SU-DHL-6 (cell line): ENCODE results near the gene DIP2C.

Source experiments
- H2AFZ ChIP-seq: fragments of 200-600 bp; sonication (generic); 2 replicates; pipeline ENCODE4 v1.6.1; 2014; ENCODE audit warnings: low read depth, mild to moderate bottlenecking, moderate library complexity, mixed read lengths, antibody characterized with exemption, low read length; ENCODE audit not compliant: severe bottlenecking
- H3F3A ChIP-seq: fragments of 200-600 bp; shearing (Covaris generic); 2 replicates; pipeline ENCODE4 v1.6.0; 2016; ENCODE audit warnings: antibody characterized with exemption, mild to moderate bottlenecking; ENCODE audit not compliant: insufficient read depth
- H3K27ac ChIP-seq: fragments of 200-600 bp; sonication (generic); 2 replicates; pipeline ENCODE4 v1.5.1; 2016; ENCODE audit warnings: low read depth, mild to moderate bottlenecking, low read length, moderate library complexity, mixed read lengths
- H3K27me3 ChIP-seq: fragments of 200-600 bp; sonication (generic), shearing (Covaris generic); 2 replicates; pipeline ENCODE4 v1.6.0; 2014; ENCODE audit warnings: mild to moderate bottlenecking, low read length
- H3K36me3 ChIP-seq: fragments of 200-600 bp; sonication (generic); 2 replicates; pipeline ENCODE4 v1.6.1; 2014; ENCODE audit warnings: mild to moderate bottlenecking, low read length, mixed read lengths
- H3K4me2 ChIP-seq: fragments of 300-600, 200-600 bp; shearing (Covaris generic), sonication (generic); 2 replicates; pipeline ENCODE4 v1.6.0; 2014; ENCODE audit warnings: low read length, low read depth, mild to moderate bottlenecking; ENCODE audit not compliant: poor library complexity, severe bottlenecking
- H3K4me3 ChIP-seq: fragments of 200-600 bp; sonication (generic); 2 replicates; pipeline ENCODE4 v1.5.1; 2014; ENCODE audit warnings: antibody characterized with exemption, low read length, mild to moderate bottlenecking, mixed read lengths; ENCODE audit not compliant: insufficient read depth, poor library complexity, severe bottlenecking
- H3K79me2 ChIP-seq: fragments of 200-600 bp; sonication (generic); 2 replicates; pipeline ENCODE4 v1.6.1; 2014; ENCODE audit warnings: mild to moderate bottlenecking, low read length, moderate library complexity; ENCODE audit not compliant: insufficient read depth
- H3K9ac ChIP-seq: fragments of 200-600 bp; sonication (generic); 2 replicates; pipeline ENCODE4 v1.7.0; 2014; ENCODE audit warnings: mild to moderate bottlenecking, low read length
- H3K9me2 ChIP-seq: fragments of 200-600 bp; sonication (generic); replicated peaks from 2 replicates; pipeline ENCODE4 v1.6.1; 2014; ENCODE audit warnings: low read length; ENCODE audit not compliant: insufficient read depth
- H3K9me3 ChIP-seq: fragments of 200-600 bp; sonication (generic); 2 replicates; pipeline ENCODE4 v1.6.1; 2014; ENCODE audit warnings: low read length, mixed read lengths; ENCODE audit not compliant: insufficient read depth
- H4K20me1 ChIP-seq: fragments of 200-600 bp; sonication (generic); 2 replicates; pipeline ENCODE4 v1.6.1; 2014; ENCODE audit warnings: low read depth, mild to moderate bottlenecking, antibody characterized with exemption, low read length, moderate library complexity, mixed read lengths
- CTCF ChIP-seq: fragments of 200-600 bp; sonication (generic); IDR thresholded peaks from one replicate; pipeline ENCODE4 v1.5.1; 2017; ENCODE audit warnings: antibody characterized with exemption, mild to moderate bottlenecking, low read length, moderate library complexity; ENCODE audit not compliant: insufficient read depth, poor library complexity, severe bottlenecking
- EZH2phosphoT487 ChIP-seq: fragments of 200-600 bp; sonication (generic), shearing (Covaris generic); conservative IDR thresholded peaks from 2 replicates; pipeline ENCODE4 v1.6.1; 2018; ENCODE audit warnings: mild to moderate bottlenecking, antibody characterized with exemption, low read length, moderate library complexity, mixed read lengths

The DIP2C gene

GRCh38 chr10:335151-335800 is 354.2 kb downstream of the DIP2C start:
- TF ChIP-seq CTCF (no peak), EZH2phosphoT487 (no peak)
- Histone ChIP-seq H2AFZ (no peak overlapping the region), H3K4me2 (no peak overlapping the region), H3K36me3 (peaks cover 3% of the 10 kb centered on the region), H3K4me3 (no peak overlapping the region), H3K27me3 (no peaks in the 10 kb centered on the region), H3K9me2 (no peaks in the 10 kb centered on the region), H3K79me2 (no peaks in the 10 kb centered on the region), H3K9me3 (no peaks in the 10 kb centered on the region), H3F3A (peaks cover 28% of the 10 kb centered on the region), H3K9ac (no peak overlapping the region), H3K27ac (no peak overlapping the region), H4K20me1 (no peaks in the 10 kb centered on the region)

- peaks cover 3% of the 10 kb centered on the region; the same call in 1 of the 2 replicates for H3K36me3 ChIP-seq
- no peak for TF ChIP-seq CTCF
- no peak for TF ChIP-seq EZH2phosphoT487
- H3K9me2 ChIP-seq: no peaks in the 10 kb centered on the region
- no peak overlapping the region for H3K4me2 ChIP-seq
- no peak overlapping the region for H3K27ac ChIP-seq
- H3K4me3 ChIP-seq: no peak overlapping the region
- no peaks in the 10 kb centered on the region for H3K27me3 ChIP-seq
- H3K9me3 ChIP-seq: no peaks in the 10 kb centered on the region
- H2AFZ ChIP-seq: no peak overlapping the region
- no peaks in the 10 kb centered on the region for H3K79me2 ChIP-seq
- peaks cover 44% of the 10 kb centered on the region for H3F3A ChIP-seq
- no peaks in the 10 kb centered on the region for H4K20me1 ChIP-seq
- H3K9ac ChIP-seq: no peak overlapping the region
Measured at GRCh38 chr10:331186-331585, 358.3 kb downstream of the DIP2C start.

- Histone ChIP-seq H3K4me3 (peak overlapping the region; percentile 1), H3K27ac (peak overlapping the region; percentile 8), H3K79me2 (no peaks in the 10 kb centered on the region), H3K4me2 (peak overlapping the region; percentile 51), H3K36me3 (peaks cover 5% of the 10 kb centered on the region), H3K27me3 (no peaks in the 10 kb centered on the region), H3F3A (peaks cover 40% of the 10 kb centered on the region), H3K9me3 (no peaks in the 10 kb centered on the region), H2AFZ (peak overlapping the region; percentile 23), H3K9ac (peak overlapping the region; percentile 21; the same call in 1 of the 2 replicates), H4K20me1 (no peaks in the 10 kb centered on the region), H3K9me2 (no peaks in the 10 kb centered on the region)
- no peak for TF ChIP-seq EZH2phosphoT487
- no peak for TF ChIP-seq CTCF
Measured at GRCh38 chr10:329361-330099, 359.9 kb downstream of the DIP2C start.
